Retina (tissue), 1 donor: Measurements from ENCODE around the gene LCN9.
"Not testable (repeated sequence)": the region's sequence is repeated elsewhere in the genome, so short reads cannot be mapped to it uniquely, and the experiment has no call there.

Source experiments
- DNase-seq: peaks from one replicate; pipeline ENCODE4 v3.0.0-alpha.2; 2016

LCN9 gene

GRCh38 chr9:135648494-135649410 is 14.4 kb upstream of the LCN9 start:
- DNase-seq, result no peak

- no peak for DNase-seq
Measured at GRCh38 chr9:135649508-135649907, 13.6 kb upstream of the LCN9 start.

GRCh38 chr9:135650408-135650807 is 12.7 kb upstream of the LCN9 start:
- no peak for DNase-seq

- no peak for DNase-seq
Measured at GRCh38 chr9:135655317-135655716, 7.8 kb upstream of the LCN9 start.

GRCh38 chr9:135657416-135657815 is 5.7 kb upstream of the LCN9 start:
- no peak for DNase-seq

GRCh38 chr9:135659252-135659651 is 3.9 kb upstream of the LCN9 start:
- no peak for DNase-seq

- no peak for DNase-seq
Measured at GRCh38 chr9:135660407-135660806, 2.7 kb upstream of the LCN9 start.

- DNase-seq, result no peak
Measured at GRCh38 chr9:135661816-135662560, 1.1 kb upstream of the LCN9 start.

- DNase-seq, result no peak
Measured at GRCh38 chr9:135663451-135663770, 302 bp downstream of the LCN9 start.

GRCh38 chr9:135663857-135664256 is 748 bp downstream of the LCN9 start:
- no peak for DNase-seq

- no peak for DNase-seq
Measured at GRCh38 chr9:135664266-135664665, 1.2 kb downstream of the LCN9 start.

- DNase-seq, result no peak
Measured at GRCh38 chr9:135664801-135665794, 2.0 kb downstream of the LCN9 start.

- no peak for DNase-seq
Measured at GRCh38 chr9:135665795-135666189, 2.7 kb downstream of the LCN9 start.

GRCh38 chr9:135666534-135667462 is 3.7 kb downstream of the LCN9 start:
- DNase-seq, result no peak

- DNase-seq, result no peak
Measured at GRCh38 chr9:135667463-135668001, 4.4 kb downstream of the LCN9 start.

GRCh38 chr9:135669018-135669417 is 5.9 kb downstream of the LCN9 start:
- DNase-seq, result not testable (repeated sequence)

- DNase-seq, result no peak
Measured at GRCh38 chr9:135669616-135670285, 6.6 kb downstream of the LCN9 start.

GRCh38 chr9:135670721-135671590 is 7.8 kb downstream of the LCN9 start:
- no peak for DNase-seq

GRCh38 chr9:135671591-135672041 is 8.5 kb downstream of the LCN9 start:
- DNase-seq, result no peak

- not testable (repeated sequence) for DNase-seq
Measured at GRCh38 chr9:135672786-135673185, 9.7 kb downstream of the LCN9 start.
